GM20431 (cell line): ENCODE data around the gene KLC3.
"Not testable (repeated sequence)": the region's sequence is repeated elsewhere in the genome, so short reads cannot be mapped to it uniquely, and the experiment has no call there.

Experiments
- in situ Hi-C: fragments of 300-500 bp; cut with MseI, MboI; formaldehyde crosslinking; loops from one replicate; pipeline ENCODE4 v1.15.0; 2020; ENCODE audit warnings: low sequenced_read_pairs; ENCODE audit not compliant: unreplicated experiment

The KLC3 gene

DNA sequence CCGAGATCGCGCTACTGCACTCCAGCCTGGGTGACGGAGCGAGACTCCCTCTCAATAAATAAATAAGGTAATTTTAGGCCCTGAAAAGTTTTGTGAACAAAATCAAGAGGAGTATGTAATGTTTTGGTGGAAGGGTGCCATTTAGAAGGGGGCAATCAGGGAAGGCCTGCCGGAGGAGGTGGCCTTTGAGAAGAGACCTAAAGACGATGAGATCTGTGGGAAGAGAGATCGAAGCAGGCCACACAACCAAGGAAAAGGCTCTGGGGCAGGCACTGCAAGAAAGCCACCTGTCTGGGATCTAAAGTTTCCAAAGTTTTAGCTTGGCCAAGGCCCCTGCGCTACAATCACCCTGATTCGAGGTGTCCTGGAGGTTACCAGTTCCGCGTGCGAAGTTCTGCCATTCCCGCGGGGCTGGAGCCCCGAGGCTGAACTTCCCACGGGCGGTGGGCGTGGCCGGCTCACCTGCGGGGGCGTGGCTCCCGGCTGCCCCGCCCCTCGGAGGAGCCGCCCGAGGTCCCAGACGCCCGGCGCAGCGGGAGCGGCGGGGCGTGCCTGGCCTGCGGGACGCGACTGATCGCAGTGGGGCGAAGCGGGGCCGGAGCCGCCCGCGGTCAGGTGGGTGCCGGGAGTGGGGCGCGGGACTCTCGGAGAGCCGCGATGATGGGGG is at the start of gene KLC3:
Gene KLC3, plus strand, starts transcription at position 519 of the 667 bp plus-strand sequence. CDS start 4,792 bp downstream, outside the sequence.
- in situ Hi-C loops, result no loop called here

- in situ Hi-C loops, result no loop called here
These were observed 48.7 kb upstream of the KLC3 start for GRCh38 chr19:45291834-45292233.

DNA sequence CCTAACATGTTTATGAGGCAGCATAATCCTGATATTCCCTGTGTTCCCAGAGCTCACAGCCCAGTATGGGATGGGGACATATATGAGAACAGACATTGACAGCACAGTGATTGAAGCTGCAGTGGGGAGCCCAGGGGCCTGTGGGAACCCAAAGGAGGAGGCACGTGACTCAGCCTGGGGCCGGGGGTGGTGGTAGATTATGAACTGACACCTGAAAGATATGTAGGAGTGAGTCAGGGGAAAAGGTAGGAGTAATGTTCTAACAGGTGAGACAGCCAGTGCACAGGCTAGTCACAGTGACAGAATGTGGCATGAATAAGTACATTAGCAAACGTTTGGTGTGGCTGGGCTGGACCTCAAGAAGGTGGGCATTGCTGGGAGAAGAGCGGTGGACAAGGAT is 46.9 kb upstream of the KLC3 start:
- in situ Hi-C loops, result no loop called here

GRCh38 chr19:45294291-45295029 is 46.1 kb upstream of the KLC3 start:
- in situ Hi-C loops, result no loop called here

DNA sequence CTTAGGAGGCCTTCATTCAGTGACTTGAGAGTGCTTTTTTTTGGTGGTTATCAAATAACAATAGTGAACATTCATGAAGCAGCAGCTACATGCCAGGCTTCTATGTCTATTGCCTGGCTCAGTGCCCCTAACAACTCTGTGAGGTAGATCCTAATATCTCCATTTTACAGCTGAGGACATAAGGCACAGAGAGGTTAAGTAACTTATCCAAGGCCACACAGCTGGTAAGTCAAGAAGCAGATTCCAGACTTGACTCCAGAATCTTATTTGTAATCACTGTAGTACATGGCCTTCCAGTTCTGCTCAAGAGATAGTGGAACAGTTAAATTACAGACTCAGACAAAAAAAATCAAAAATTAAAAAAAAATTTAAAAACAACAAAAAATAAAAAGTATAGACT is 44.7 kb upstream of the KLC3 start:
- in situ Hi-C loops, result no loop called here

DNA sequence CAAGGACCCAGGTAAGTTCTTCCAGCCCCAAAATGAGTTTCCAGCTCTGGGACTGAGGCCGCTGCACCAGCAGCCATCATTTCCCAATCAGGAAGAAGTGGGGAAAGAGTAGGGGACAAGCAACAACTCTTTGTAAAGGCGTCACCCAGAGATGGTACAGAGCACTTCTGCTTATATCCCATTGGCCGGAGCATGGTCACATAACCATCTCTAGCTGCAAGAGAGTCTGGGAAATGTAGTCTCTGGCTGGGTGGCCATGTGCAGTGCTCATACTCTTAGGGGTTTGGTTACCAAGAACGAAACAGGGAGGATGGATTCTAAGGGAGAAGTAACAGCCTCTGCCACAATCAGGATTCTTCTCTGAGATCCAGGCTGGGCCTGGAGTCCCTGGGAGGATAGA is 44.2 kb upstream of the KLC3 start:
- in situ Hi-C loops, result no loop called here

GRCh38 chr19:45297674-45298073 is 42.9 kb upstream of the KLC3 start:
- in situ Hi-C loops, result no loop called here

DNA sequence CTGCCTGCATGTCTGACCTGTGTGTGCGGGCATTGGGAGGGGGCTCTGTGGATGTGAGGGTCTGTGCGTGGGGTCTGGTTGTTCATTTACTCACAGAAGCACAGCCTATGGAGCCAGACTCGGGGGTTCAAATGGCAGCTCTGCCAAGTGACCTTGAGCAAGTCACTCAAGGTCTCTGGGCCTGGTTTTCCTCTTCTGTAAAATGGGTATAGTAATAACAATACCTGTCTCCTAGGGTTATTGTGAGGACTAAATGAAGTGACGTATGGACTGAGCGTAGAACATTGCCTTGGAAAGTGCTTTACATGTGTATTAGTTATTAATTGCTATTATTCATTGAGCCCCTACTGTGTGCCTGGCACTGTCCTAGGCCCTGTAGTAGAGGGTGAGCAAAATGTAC is 42.3 kb upstream of the KLC3 start:
- in situ Hi-C loops, result no loop called here

GRCh38 chr19:45299719-45300118 is 40.8 kb upstream of the KLC3 start:
- in situ Hi-C loops, result no loop called here

DNA sequence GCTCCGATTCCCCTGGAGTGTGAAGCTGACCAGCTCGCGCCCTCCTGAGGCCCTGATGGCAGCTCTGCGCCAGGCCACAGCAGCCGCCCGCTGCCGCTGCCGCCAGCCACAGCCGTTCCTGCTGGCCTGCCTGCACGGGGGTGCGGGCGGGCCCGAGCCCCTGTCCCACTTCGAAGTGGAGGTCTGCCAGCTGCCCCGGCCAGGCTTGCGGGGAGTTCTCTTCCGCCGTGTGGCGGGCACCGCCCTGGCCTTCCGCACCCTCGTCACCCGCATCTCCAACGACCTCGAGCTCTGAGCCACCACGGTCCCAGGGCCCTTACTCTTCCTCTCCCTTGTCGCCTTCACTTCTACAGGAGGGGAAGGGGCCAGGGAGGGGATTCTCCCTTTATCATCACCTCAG is 38.1 kb upstream of the KLC3 start:
- in situ Hi-C loops, result no loop called here

DNA sequence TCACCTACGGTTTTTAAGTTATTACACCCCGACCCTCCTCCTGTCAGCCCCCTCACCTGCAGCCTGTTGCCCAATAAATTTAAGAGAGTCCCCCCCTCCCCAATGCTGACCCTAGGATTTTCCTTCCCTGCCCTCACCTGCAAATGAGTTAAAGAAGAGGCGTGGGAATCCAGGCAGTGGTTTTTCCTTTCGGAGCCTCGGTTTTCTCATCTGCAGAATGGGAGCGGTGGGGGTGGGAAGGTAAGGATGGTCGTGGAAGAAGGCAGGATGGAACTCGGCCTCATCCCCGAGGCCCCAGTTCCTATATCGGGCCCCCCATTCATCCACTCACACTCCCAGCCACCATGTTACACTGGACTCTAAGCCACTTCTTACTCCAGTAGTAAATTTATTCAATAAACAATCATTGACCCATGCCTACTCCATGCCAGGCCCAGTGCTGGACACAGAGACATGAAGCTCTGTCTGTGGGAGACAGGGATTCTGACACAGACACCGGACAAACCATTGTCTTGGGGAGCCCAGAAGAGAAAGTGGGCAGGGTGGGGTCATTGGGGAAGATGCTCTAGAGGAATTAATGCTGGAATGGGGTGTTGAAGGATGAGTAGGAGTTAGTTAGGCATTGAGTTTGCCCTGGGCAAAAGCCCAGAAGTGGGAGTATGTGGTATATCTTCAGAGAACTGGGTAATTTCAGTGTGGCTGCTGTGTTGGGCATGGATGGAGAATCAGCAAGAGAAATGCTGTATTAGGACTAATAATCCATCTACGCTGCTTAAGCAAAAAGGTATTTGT is 37.1 kb upstream of the KLC3 start:
- in situ Hi-C loops, result no loop called here

- in situ Hi-C loops, result no loop called here
These were observed 36.2 kb upstream of the KLC3 start for GRCh38 chr19:45304141-45304926.

DNA sequence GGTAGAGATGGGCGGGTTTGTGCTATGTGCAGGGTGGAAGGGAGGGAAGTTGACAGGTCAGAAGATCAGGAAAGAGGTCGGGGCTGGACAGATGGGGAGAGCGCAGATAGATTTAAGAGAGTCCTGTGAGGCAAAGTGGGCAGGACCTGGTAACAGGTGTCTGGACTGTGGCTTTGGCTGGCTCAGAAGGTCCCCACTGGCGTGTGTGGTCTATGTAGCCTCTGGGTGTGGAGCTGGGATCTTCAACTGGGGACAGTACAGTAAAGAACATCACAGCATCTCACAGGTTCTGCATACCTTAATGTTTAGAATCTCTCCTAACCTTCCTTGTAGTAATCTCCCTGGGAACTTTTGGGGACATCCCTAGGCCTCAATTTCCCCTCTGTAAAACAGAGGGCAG is 35.5 kb upstream of the KLC3 start:
- in situ Hi-C loops, result no loop called here

- in situ Hi-C loops, result no loop called here
These were observed 35.1 kb upstream of the KLC3 start for GRCh38 chr19:45305421-45305820.

GRCh38 chr19:45306040-45306439 is 34.5 kb upstream of the KLC3 start:
- in situ Hi-C loops, result no loop called here

GRCh38 chr19:45306518-45307027 is 34.0 kb upstream of the KLC3 start:
- in situ Hi-C loops, result no loop called here

DNA sequence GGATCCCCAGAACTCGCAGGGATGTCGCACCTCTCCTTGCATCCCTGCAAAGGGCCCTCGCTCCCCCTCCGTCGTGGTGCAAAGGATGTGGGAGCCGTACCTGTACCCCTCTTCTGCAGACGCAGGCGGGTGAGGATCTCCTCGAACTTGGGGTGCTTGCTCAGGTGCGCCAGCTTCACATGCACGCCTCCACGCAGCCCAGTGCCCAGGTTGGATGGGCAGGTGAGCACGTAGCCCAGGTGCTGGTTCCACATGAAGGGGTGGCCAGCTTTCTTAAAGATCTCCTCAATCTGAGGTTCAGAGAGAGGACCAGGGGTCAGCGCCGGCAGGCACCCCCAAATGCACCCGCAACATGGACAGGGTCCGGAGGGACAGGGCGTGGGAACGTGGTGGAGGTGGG is 33.2 kb upstream of the KLC3 start:
- in situ Hi-C loops, result no loop called here

GRCh38 chr19:45309322-45309721 is 31.2 kb upstream of the KLC3 start:
- in situ Hi-C loops, result not testable (repeated sequence)

DNA sequence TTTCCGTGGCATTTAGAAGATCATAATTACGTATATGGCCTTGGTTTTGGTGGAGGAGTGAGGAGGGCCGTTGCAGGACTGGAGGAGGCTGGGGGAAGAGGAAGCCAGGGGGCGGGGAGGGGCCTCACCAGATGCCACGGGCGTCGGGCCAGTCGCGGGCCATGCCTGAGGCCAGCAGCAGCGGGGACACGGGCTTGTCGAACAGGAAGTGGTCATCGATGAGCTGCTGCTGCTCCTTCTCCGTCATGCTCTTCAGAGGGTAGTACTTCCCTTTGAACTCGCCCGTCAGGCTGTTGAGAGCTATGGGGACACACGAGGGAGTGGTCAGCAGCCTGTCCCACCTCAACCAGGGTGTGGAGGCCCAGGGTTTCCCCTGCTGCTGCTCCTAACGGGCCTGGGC is 28.9 kb upstream of the KLC3 start:
- in situ Hi-C loops, result no loop called here

- in situ Hi-C loops, result not testable (repeated sequence)
These were observed 28.3 kb upstream of the KLC3 start for GRCh38 chr19:45312285-45312684.
